PC-3 (cell line): ENCODE measurements around the gene DPEP2.

Experiments
- EZH2 ChIP-seq: fragments of 300-600 bp; sonication (generic); IDR thresholded peaks from one replicate; pipeline ENCODE4 v1.6.1; 2017; ENCODE audit warnings: antibody characterized with exemption, mild to moderate bottlenecking, low read length; ENCODE audit not compliant: unreplicated experiment
- EZH2phosphoT487 ChIP-seq: fragments of 300-600 bp; sonication (generic); IDR thresholded peaks from 2 replicates; pipeline ENCODE4 v1.6.1; 2018; ENCODE audit warnings: mild to moderate bottlenecking, antibody characterized with exemption, low read length, borderline replicate concordance
- TF ChIP-seq, protein P1 (sequence below): fragments of 300-600 bp; sonication (generic); conservative IDR thresholded peaks from 2 replicates; pipeline ENCODE4 v1.5.1; 2017; ENCODE audit warnings: antibody characterized with exemption, low read depth, mild to moderate bottlenecking, low read length

DNA sequence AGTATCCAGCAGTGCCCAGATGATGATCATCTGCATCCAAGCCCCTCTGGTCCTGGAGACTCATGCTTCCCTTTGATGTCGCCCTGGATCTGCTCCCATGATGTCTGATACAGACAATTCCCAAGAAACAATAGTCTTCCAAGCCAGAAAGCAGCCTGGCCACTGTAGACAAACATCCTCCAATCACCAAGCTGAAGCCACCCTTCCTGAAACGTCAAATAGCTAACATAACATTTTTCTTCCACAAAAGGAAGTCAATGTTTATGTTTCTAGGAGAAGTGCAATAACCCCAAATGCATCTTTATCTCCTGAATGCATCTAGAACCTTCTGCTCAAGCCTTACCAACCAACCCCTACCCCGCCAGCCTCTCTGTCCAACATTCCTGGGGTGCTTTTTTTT lies 1.2 kb upstream of the DPEP2 start:
- TF ChIP-seq, protein P1, sequence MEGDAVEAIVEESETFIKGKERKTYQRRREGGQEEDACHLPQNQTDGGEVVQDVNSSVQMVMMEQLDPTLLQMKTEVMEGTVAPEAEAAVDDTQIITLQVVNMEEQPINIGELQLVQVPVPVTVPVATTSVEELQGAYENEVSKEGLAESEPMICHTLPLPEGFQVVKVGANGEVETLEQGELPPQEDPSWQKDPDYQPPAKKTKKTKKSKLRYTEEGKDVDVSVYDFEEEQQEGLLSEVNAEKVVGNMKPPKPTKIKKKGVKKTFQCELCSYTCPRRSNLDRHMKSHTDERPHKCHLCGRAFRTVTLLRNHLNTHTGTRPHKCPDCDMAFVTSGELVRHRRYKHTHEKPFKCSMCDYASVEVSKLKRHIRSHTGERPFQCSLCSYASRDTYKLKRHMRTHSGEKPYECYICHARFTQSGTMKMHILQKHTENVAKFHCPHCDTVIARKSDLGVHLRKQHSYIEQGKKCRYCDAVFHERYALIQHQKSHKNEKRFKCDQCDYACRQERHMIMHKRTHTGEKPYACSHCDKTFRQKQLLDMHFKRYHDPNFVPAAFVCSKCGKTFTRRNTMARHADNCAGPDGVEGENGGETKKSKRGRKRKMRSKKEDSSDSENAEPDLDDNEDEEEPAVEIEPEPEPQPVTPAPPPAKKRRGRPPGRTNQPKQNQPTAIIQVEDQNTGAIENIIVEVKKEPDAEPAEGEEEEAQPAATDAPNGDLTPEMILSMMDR = no peak
- TF ChIP-seq EZH2 = no peak
- TF ChIP-seq EZH2phosphoT487 = no peak
